WTC11 (cell line): ENCODE measurements around the gene ZNF736. TPM values are rescaled to one million over a fixed set of nuclear protein-coding genes. Genes with fewer than 3 reads are reported as not detected.

ENCODE experiments used
- ATAC-seq: fragments of 200-7000 bp; cut with Tn5 transposase; 2 replicates; pipeline ENCODE4 v1.10.0; 2021; ENCODE audit warnings: mild to moderate bottlenecking, moderate library complexity
- CTCF ChIA-PET: fragments of 300-600 bp; sonication (Branson Sonifier 250); formaldehyde crosslinking; loops from one replicate; lab custom pipeline; 2021; ENCODE audit warnings: antibody characterized with exemption; lab: Charles Lee
- POLR2A ChIA-PET: fragments of 350-600 bp; sonication (Branson Sonifier 250); formaldehyde crosslinking; loops from one replicate; lab custom pipeline; 2021; ENCODE audit warnings: antibody characterized with exemption; lab: Charles Lee
- DNase-seq: peaks from one replicate; pipeline ENCODE4 v3.0.0; 2021; ENCODE audit warnings: low spot score
- H3K27ac Mint-ChIP-seq: 2 replicates; pipeline ENCODE4 v1.8.0; 2021; ENCODE audit warnings: mixed read lengths
- H3K27me3 Mint-ChIP-seq: 2 replicates; pipeline ENCODE4 v1.8.0; 2021; ENCODE audit warnings: low read depth, mild to moderate bottlenecking, moderate library complexity, mixed read lengths
- H3K36me3 Mint-ChIP-seq: 2 replicates; pipeline ENCODE4 v1.8.0; 2021; ENCODE audit warnings: mixed read lengths
- H3K4me1 Mint-ChIP-seq: 2 replicates; pipeline ENCODE4 v1.8.0; 2022; ENCODE audit warnings: mixed read lengths
- H3K4me3 Mint-ChIP-seq: 2 replicates; pipeline ENCODE4 v1.8.0; 2021; ENCODE audit warnings: mild to moderate bottlenecking, moderate library complexity, mixed read lengths
- H3K9me3 Mint-ChIP-seq: 2 replicates; pipeline ENCODE4 v1.8.0; 2021; ENCODE audit warnings: mixed read lengths
- AR ChIP-seq: fragments of 250-450 bp; sonication (Bioruptor Pico); IDR thresholded peaks from 2 replicates; pipeline ENCODE4 v1.9.0; 2021; ENCODE audit warnings: mild to moderate bottlenecking
- ARID4B ChIP-seq: sonication (generic); formaldehyde crosslinking; IDR thresholded peaks from 2 replicates; pipeline ENCODE4 v1.8.0; 2023; ENCODE audit warnings: missing genetic modification reagents, mild to moderate bottlenecking, borderline replicate concordance
- ATF1 ChIP-seq: sonication (generic); formaldehyde crosslinking; IDR thresholded peaks from 2 replicates; pipeline ENCODE4 v1.8.1; 2023; ENCODE audit warnings: mild to moderate bottlenecking, moderate library complexity, missing genetic modification reagents
- CDX4 ChIP-seq: fragments of 250-450 bp; sonication (Bioruptor Pico); IDR thresholded peaks from 2 replicates; pipeline ENCODE4 v1.9.0; 2021; ENCODE audit warnings: moderate library complexity, mild to moderate bottlenecking, inconsistent platforms, borderline replicate concordance
- CREB1 ChIP-seq: sonication (generic); formaldehyde crosslinking; IDR thresholded peaks from 2 replicates; pipeline ENCODE4 v1.8.0; 2023; ENCODE audit warnings: mild to moderate bottlenecking, missing genetic modification reagents
- CTCF ChIP-seq: fragments of 200-600 bp; IDR thresholded peaks from 2 replicates; pipeline ENCODE4 v1.8.0; 2022; ENCODE audit warnings: antibody characterized with exemption
- FOXJ3 ChIP-seq: sonication (generic); formaldehyde crosslinking; IDR thresholded peaks from 2 replicates; pipeline ENCODE4 v1.9.0; 2021; ENCODE audit warnings: missing genetic modification reagents, mild to moderate bottlenecking, borderline replicate concordance
- GTF2I ChIP-seq: fragments of 250-450 bp; sonication (Bioruptor Pico); conservative IDR thresholded peaks from 2 replicates; pipeline ENCODE4 v1.4.0; 2021; ENCODE audit warnings: mild to moderate bottlenecking
- MLX ChIP-seq: sonication (generic); formaldehyde crosslinking; IDR thresholded peaks from 2 replicates; pipeline ENCODE4 v1.8.1; 2023; ENCODE audit warnings: mild to moderate bottlenecking, missing genetic modification reagents, moderate library complexity
- RELA ChIP-seq: sonication (generic); formaldehyde crosslinking; IDR thresholded peaks from 2 replicates; pipeline ENCODE4 v1.8.1; 2022; ENCODE audit warnings: missing genetic modification reagents, mild to moderate bottlenecking, borderline replicate concordance
- USF1 ChIP-seq: sonication (generic); formaldehyde crosslinking; IDR thresholded peaks from 2 replicates; pipeline ENCODE4 v1.8.0; 2022; ENCODE audit warnings: mild to moderate bottlenecking, missing genetic modification reagents
- ZNF232 ChIP-seq: sonication (generic); formaldehyde crosslinking; IDR thresholded peaks from 2 replicates; pipeline ENCODE4 v1.8.0; 2022; ENCODE audit warnings: mild to moderate bottlenecking, missing genetic modification reagents
- ZNF263 ChIP-seq: sonication (generic); formaldehyde crosslinking; IDR thresholded peaks from 2 replicates; pipeline ENCODE4 v1.8.1; 2022; ENCODE audit warnings: low read depth, mild to moderate bottlenecking, moderate library complexity, missing genetic modification reagents
- ZNF281 ChIP-seq: sonication (generic); formaldehyde crosslinking; IDR thresholded peaks from 2 replicates; pipeline ENCODE4 v1.8.0; 2023; ENCODE audit warnings: mild to moderate bottlenecking, missing genetic modification reagents
- ZNF532 ChIP-seq: fragments of 250-450 bp; sonication (Bioruptor Pico); IDR thresholded peaks from 2 replicates; pipeline ENCODE4 v1.9.0; 2021; ENCODE audit warnings: mild to moderate bottlenecking, borderline replicate concordance
- ZNF671 ChIP-seq: fragments of 250-450 bp; sonication (Bioruptor Pico); IDR thresholded peaks from 2 replicates; pipeline ENCODE4 v1.8.0; 2021; ENCODE audit warnings: mild to moderate bottlenecking
- ZSCAN18 ChIP-seq: fragments of 250-450 bp; sonication (Bioruptor Pico); IDR thresholded peaks from 2 replicates; pipeline ENCODE4 v2.1.2; 2022; ENCODE audit warnings: mild to moderate bottlenecking, moderate library complexity
- total RNA-seq: library from RNA; stranded (reverse); gene quantifications from 3 replicates; pipeline ENCODE4 v1.2.3, GENCODE V29; 2021

The ZNF736 gene
- total RNA-seq, 1 experiment from 2014 or later: 0.02 TPM

GRCh38 chr7:64266341-64266919 is 47.3 kb upstream of the ZNF736 start:
- H3K9me3 Mint-ChIP-seq: peaks cover 52% of the 10 kb centered on the region
- H3K27me3 Mint-ChIP-seq: peaks cover 4% of the 10 kb centered on the region
- H3K4me1 Mint-ChIP-seq: no peaks in the 10 kb centered on the region
- peaks cover 45% of the 10 kb centered on the region for H3K36me3 Mint-ChIP-seq
- no peak overlapping the region for H3K27ac Mint-ChIP-seq
- DNase-seq (no peak), ATAC-seq (no peak)
- POLR2A ChIA-PET: no interaction called here
- CTCF ChIA-PET: no interaction called here
- no peak overlapping the region for H3K4me3 Mint-ChIP-seq
- TF ChIP-seq AR (CRISPR knock-in tag) (no peak), ZSCAN18 (CRISPR knock-in tag) (no peak), ZNF532 (CRISPR knock-in tag) (no peak), USF1 (CRISPR knock-in tag) (no peak), ARID4B (CRISPR knock-in tag) (no peak), ZNF263 (no peak), CTCF (no peak), RELA (no peak), CDX4 (CRISPR knock-in tag) (no peak), GTF2I (CRISPR knock-in tag) (no peak), MLX (CRISPR knock-in tag) (no peak), ATF1 (CRISPR knock-in tag) (no peak), ZNF671 (CRISPR knock-in tag) (no peak), ZNF232 (CRISPR knock-in tag) (no peak), FOXJ3 (no peak), CREB1 (CRISPR knock-in tag) (no peak), ZNF281 (CRISPR knock-in tag) (no peak)
